Endothelial cell of umbilical vein (primary cell): ENCODE results near the gene CFAP70. TPM values are rescaled to one million over a fixed set of nuclear protein-coding genes. Genes with fewer than 3 reads are reported as not detected.

ENCODE experiments used
- BruUV-seq: library from RNA; stranded (reverse); fragments of 400-500 nt; replicated peaks from 2 replicates; lab custom pipeline; 2021; lab: Mats Ljungman, UMichigan
- CTCF ChIA-PET: fragments of 300-600, 350-600 bp; sonication (Branson Sonifier 250); formaldehyde crosslinking; loops from one replicate; lab custom pipeline; 2021; ENCODE audit warnings: antibody characterized with exemption, inconsistent platforms; lab: Charles Lee
- POLR2A ChIA-PET: fragments of 300-600, 350-600 bp; sonication (Branson Sonifier 250); formaldehyde crosslinking; loops from one replicate; lab custom pipeline; 2021; ENCODE audit warnings: antibody characterized with exemption, inconsistent platforms; lab: Charles Lee
- DNase-seq: peaks from one replicate; pipeline ENCODE4 v3.0.0-alpha.2; 2011; ENCODE audit warnings: low read depth, low spot score
- FAIRE-seq: peaks from 2 replicates; lab custom pipeline; 2011; peaks lifted over from hg19 to GRCh38; lab: Jason Lieb, UNC
- H2AFZ ChIP-seq: 2 replicates; pipeline ENCODE4 v1.6.0; 2012; ENCODE audit warnings: low read depth, low read length, control low read depth, inconsistent platforms
- H3K27ac ChIP-seq: 2 replicates; pipeline ENCODE4 v1.5.1; 2011; ENCODE audit warnings: low read depth, mild to moderate bottlenecking, control low read depth, low read length, moderate library complexity; ENCODE audit not compliant: insufficient read depth
- H3K27me3 ChIP-seq, 2 experiments: 2 replicates each; pipeline versions ENCODE4 v1.6.0 to v1.6.1; 2011; ENCODE audit warnings: low read length in 2 of 2, mixed read lengths in 1 of 2; ENCODE audit not compliant: control insufficient read depth in 2 of 2, insufficient read depth in 2 of 2
- H3K36me3 ChIP-seq, 2 experiments: 2 replicates in 1 of 2; 3 replicates in 1 of 2; pipeline ENCODE4 v1.5.1; 2011; ENCODE audit warnings: low read length in 2 of 2, mild to moderate bottlenecking in 1 of 2, moderate library complexity in 1 of 2; ENCODE audit not compliant: control insufficient read depth in 2 of 2, insufficient read depth in 2 of 2; ENCODE audit errors: extremely low read depth in 1 of 2
- H3K4me1 ChIP-seq: 3 replicates; pipeline ENCODE4 v1.5.1; 2011; ENCODE audit warnings: mild to moderate bottlenecking, low read length; ENCODE audit not compliant: control insufficient read depth, insufficient read depth; ENCODE audit errors: extremely low read depth
- H3K4me2 ChIP-seq: 2 replicates; pipeline ENCODE4 v1.6.1; 2011; ENCODE audit warnings: low read length, control low read depth, mixed read lengths; ENCODE audit not compliant: insufficient read depth
- H3K4me3 ChIP-seq, 3 experiments: fragments of 200-600 bp in 1 of 3; sonication (generic), shearing (Covaris generic) in 1 of 3; replicated peaks in 1 of 3; 2 replicates each; pipeline ENCODE4 v1.5.1; 2011 to 2016; ENCODE audit warnings: control low read depth in 3 of 3, low read length in 3 of 3, mild to moderate bottlenecking in 2 of 3, inconsistent platforms in 1 of 3, low read depth in 1 of 3, moderate library complexity in 1 of 3; ENCODE audit not compliant: insufficient read depth in 1 of 3
- H3K79me2 ChIP-seq: 2 replicates; pipeline ENCODE4 v1.6.0; 2012; ENCODE audit warnings: low read length, inconsistent platforms; ENCODE audit not compliant: control insufficient read depth, insufficient read depth
- H3K9ac ChIP-seq: replicated peaks from 2 replicates; pipeline ENCODE3; 2011; ENCODE audit warnings: low read length, control low read depth; ENCODE audit not compliant: insufficient read depth; ENCODE audit errors: extremely low read depth
- H3K9me1 ChIP-seq: replicated peaks from 3 replicates; pipeline ENCODE4 v1.6.0; 2011; ENCODE audit warnings: mild to moderate bottlenecking, low read length; ENCODE audit not compliant: control insufficient read depth, insufficient read depth; ENCODE audit errors: extremely low read depth
- H3K9me3 ChIP-seq: replicated peaks from 2 replicates; pipeline ENCODE4 v1.5.1; 2012; ENCODE audit warnings: low read length, inconsistent platforms; ENCODE audit not compliant: control insufficient read depth, insufficient read depth
- H4K20me1 ChIP-seq: replicated peaks from 2 replicates; pipeline ENCODE3; 2011; ENCODE audit warnings: mild to moderate bottlenecking, low read length; ENCODE audit not compliant: control insufficient read depth, insufficient read depth; ENCODE audit errors: extremely low read depth
- EZH2 ChIP-seq: IDR thresholded peaks from 2 replicates; pipeline ENCODE4 v1.6.1; 2012; ENCODE audit warnings: borderline replicate concordance, low read depth, mild to moderate bottlenecking, moderate library complexity, low read length, inconsistent platforms; ENCODE audit not compliant: severe bottlenecking
- FOS ChIP-seq: IDR thresholded peaks from 2 replicates; pipeline ENCODE4 v1.6.1; 2011; ENCODE audit warnings: mild to moderate bottlenecking, low read length, moderate library complexity, borderline replicate concordance; ENCODE audit not compliant: insufficient read depth
- GATA2 ChIP-seq: IDR thresholded peaks from 2 replicates; pipeline ENCODE4 v1.7.0; 2011; ENCODE audit warnings: low read depth, mild to moderate bottlenecking, moderate library complexity, mixed read lengths, low read length; ENCODE audit not compliant: insufficient read length, insufficient read depth
- JUN ChIP-seq: IDR thresholded peaks from 2 replicates; pipeline ENCODE4 v1.6.1; 2011; ENCODE audit warnings: borderline replicate concordance, low read depth; ENCODE audit not compliant: insufficient read length, insufficient read depth
- MYC ChIP-seq: IDR thresholded peaks from one replicate; pipeline ENCODE4 v1.6.1; 2011; ENCODE audit warnings: mild to moderate bottlenecking, low read depth, low read length
- POLR2A ChIP-seq: IDR thresholded peaks from 2 replicates; pipeline ENCODE4 v1.6.1; 2012; ENCODE audit warnings: low read depth, mild to moderate bottlenecking, control low read depth, low read length
- POLR2AphosphoS5 ChIP-seq: IDR thresholded peaks from 2 replicates; pipeline ENCODE4 v1.6.1; 2012; ENCODE audit warnings: low read depth, mild to moderate bottlenecking, control low read depth, low read length, moderate library complexity; ENCODE audit not compliant: insufficient read depth
- dilution Hi-C: fragments of 300-500 bp; cut with MboI; formaldehyde crosslinking; loops from one replicate; pipeline ENCODE4 v1.15.0; 2019; ENCODE audit warnings: low sequenced_read_pairs; ENCODE audit not compliant: extremely low pct_ligation_motif_present
- intact Hi-C: fragments of 100-400 bp; cut with micrococcal nuclease; formaldehyde crosslinking; loops from one replicate; pipeline ENCODE4 v1.10.0; 2022
- polyA plus RNA-seq, 4 experiments: library from polyadenylated mRNA; depleted of rRNA in 3 of 4; stranded (reverse) in 3 of 4; unstranded in 1 of 4; fragments of >200 nt; gene quantifications; 2 replicates each; pipeline versions ENCODE4 v1.2.1 to v1.2.3, GENCODE V29; 2011 to 2012; ENCODE audit warnings: missing spikeins in 1 of 4
- total RNA-seq: library from RNA; stranded (reverse); gene quantifications from 2 replicates; pipeline ENCODE4 v1.2.3, GENCODE V29; 2021
- TF ChIP-seq, protein P1 (sequence below): IDR thresholded peaks from 2 replicates; pipeline ENCODE4 v1.6.1; 2011; ENCODE audit not compliant: insufficient read depth, insufficient read length
- TF ChIP-seq, protein P2 (sequence below), 2 donors: IDR thresholded peaks; 1 replicate in 1 of 2; 2 replicates in 1 of 2; pipeline ENCODE4 v1.5.1; 2011; ENCODE audit warnings: low read length in 2 of 2, mild to moderate bottlenecking in 2 of 2, moderate library complexity in 2 of 2, control low read depth in 1 of 2, inconsistent platforms in 1 of 2, low read depth in 1 of 2; ENCODE audit not compliant: insufficient read depth in 1 of 2; ENCODE audit errors: extremely low read depth in 1 of 2

Gene CFAP70
- total and polyA plus RNA-seq, 2 donors (not counting 3 experiments of a cell fraction or from before 2014, with no cell fraction given) = 0.19 to 0.27 TPM

DNA sequence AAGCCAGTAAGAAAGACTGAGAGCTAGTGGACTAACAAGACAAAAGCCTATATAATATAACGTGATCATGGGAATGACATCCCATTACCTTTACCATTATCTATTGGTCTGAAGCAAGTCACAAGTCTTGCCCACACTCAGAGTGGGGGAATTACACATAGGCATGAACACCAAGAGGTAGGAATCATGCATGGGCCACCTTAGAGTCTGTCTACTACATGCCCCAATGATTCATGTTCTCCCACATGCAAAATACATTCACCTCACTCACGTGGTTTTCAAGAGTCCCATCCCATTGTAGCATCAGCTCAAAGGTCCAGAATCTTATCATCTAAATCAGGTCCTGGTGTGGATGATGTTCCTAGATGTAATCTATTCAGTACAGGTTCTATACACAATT is 141.0 kb downstream of the CFAP70 start:
- no peak overlapping the region for H3K4me3 ChIP-seq
- no peaks in the 10 kb centered on the region for H3K4me1 ChIP-seq
- no peaks in the 10 kb centered on the region for H3K9me3 ChIP-seq
- TF ChIP-seq, protein P1, sequence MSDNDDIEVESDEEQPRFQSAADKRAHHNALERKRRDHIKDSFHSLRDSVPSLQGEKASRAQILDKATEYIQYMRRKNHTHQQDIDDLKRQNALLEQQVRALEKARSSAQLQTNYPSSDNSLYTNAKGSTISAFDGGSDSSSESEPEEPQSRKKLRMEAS = no peak
- TF ChIP-seq, protein P2, sequence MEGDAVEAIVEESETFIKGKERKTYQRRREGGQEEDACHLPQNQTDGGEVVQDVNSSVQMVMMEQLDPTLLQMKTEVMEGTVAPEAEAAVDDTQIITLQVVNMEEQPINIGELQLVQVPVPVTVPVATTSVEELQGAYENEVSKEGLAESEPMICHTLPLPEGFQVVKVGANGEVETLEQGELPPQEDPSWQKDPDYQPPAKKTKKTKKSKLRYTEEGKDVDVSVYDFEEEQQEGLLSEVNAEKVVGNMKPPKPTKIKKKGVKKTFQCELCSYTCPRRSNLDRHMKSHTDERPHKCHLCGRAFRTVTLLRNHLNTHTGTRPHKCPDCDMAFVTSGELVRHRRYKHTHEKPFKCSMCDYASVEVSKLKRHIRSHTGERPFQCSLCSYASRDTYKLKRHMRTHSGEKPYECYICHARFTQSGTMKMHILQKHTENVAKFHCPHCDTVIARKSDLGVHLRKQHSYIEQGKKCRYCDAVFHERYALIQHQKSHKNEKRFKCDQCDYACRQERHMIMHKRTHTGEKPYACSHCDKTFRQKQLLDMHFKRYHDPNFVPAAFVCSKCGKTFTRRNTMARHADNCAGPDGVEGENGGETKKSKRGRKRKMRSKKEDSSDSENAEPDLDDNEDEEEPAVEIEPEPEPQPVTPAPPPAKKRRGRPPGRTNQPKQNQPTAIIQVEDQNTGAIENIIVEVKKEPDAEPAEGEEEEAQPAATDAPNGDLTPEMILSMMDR (IDR thresholded peaks at IDR 0.05; ENCODE audit: extremely low read depth in 1 of 2, insufficient read depth in 1 of 2, low read depth in 1 of 2, low read length in 2 of 2) = no peak
- TF ChIP-seq MYC (no peak), POLR2A (no peak), FOS (no peak), POLR2AphosphoS5 (no peak), EZH2 (no peak), JUN (no peak), GATA2 (no peak)
- ChIA-PET POLR2A (no interaction called here), CTCF (interaction anchor here (0.6 to 1.5 kb wide), 2 partner anchors 8 to 1088 kb away, joined by 3 read pairs; no protein-coding TSS in a partner anchor)
- no peak for FAIRE-seq
- no TSS peak for BruUV-seq
- no peaks in the 10 kb centered on the region for H3K27me3 ChIP-seq
- no peak overlapping the region for H2AFZ ChIP-seq
- no peak overlapping the region for H3K9ac ChIP-seq
- DNase-seq = no peak
- no peaks in the 10 kb centered on the region for H4K20me1 ChIP-seq
- peaks cover 2 to 3% of the 10 kb centered on the region in 2 experiments for H3K36me3 ChIP-seq
- dilution Hi-C loops = no loop called here
- H3K79me2 ChIP-seq = no peaks in the 10 kb centered on the region
- intact Hi-C loops = no loop called here
- no peaks in the 10 kb centered on the region for H3K9me1 ChIP-seq
- no peak overlapping the region for H3K4me2 ChIP-seq
- H3K27ac ChIP-seq = no peak overlapping the region
